Stimulated activated CD4-positive, alpha-beta T cell treated with anti-CD3 and anti-CD28 coated beads, Interleukin-4, amount 100 ng/mL, for 48 hours (primary cell): Measurements from ENCODE around the gene MACC1.

ENCODE experiments used
- DNase-seq, 2 donors: peaks; one replicate each; pipeline ENCODE4 v3.0.0-alpha.2; 2020; ENCODE audit warnings: low read depth in 2 of 2

The MACC1 gene

DNA sequence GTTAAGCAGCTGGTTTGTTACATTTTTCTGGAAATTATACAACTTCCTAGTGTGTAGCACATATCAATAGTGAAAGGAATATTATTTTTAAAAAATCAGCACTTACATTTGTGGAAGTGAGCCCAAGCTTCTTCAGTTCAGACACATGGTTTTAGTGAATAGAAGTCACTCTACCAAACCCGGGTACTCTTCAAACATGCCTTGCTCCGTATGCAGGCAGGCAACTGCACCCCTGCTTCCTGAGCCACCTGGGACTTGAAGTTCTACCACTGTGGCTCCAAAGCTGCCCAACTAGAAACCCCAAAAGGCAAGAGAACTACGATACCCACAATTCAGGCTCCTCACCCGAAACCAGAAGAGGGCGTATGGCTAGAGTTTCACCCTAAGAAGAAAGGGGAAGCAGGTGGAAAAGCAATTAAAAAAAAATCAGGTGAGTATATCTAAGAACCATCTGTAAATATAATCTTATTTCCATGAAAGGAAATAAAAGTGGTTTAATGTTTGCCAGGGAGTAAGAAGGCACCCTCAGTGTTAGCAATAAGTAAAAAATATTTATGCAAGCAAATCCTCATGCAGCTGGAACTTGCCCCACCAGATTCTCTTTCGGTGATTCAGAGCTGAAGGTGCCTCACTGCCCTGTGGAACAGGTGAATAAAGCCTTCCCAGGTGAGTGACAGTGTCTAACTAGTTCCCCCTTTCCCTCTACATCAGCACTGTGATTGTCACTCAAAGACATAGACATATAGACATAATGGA lies at the start of gene MACC1:
Gene MACC1 (minus strand): TSS at position 192 of the 756 bp plus-strand sequence. CDS start 55,522 bp downstream, outside the sequence.
- DNase-seq, result no peak

DNA sequence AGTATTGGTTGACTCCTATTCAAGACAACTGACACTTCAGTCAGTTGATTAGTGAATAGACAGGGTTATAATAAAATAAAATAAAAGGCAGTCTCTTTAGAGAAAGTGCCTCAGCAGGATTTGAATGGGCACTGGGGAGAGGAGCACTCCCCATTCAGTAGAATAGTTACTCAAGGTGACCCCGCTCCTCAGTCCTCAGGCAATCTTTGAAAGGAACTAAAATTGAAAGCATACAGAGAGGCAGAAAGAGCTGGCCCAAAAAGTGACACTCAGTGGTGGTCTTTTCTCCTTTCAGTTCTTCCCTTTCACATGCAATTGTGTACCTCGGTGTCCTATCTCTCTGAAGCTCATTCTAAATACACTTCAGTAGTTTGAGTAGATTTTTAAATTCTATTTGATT lies 47.4 kb upstream of the MACC1 start:
- DNase-seq, result no peak

- DNase-seq, result no peak
Measured at GRCh38 chr7:20260223-20260622, 43.0 kb upstream of the MACC1 start.

GRCh38 chr7:20257212-20257611 lies 40.0 kb upstream of the MACC1 start:
- no peak for DNase-seq

DNA sequence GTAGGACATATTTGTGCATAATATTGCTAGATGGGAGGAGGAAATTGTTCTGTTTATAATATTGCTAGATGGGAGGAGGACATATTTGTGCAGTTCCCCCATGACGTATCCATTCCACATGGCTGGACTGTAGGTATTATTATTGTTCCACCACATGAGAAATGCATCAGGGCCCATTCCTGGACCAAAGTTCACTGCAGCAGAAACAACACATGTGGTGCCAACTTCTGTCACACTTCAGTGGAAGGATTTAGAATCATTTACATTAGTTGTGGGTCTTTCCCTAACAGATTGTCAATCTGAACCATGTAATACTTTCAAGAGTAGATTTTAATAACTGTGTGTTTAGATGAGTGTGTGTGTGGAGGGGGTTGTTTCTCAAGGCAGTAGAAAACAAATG lies 32.7 kb upstream of the MACC1 start:
- no peak for DNase-seq

GRCh38 chr7:20249376-20249775 lies 32.2 kb upstream of the MACC1 start:
- no peak for DNase-seq

GRCh38 chr7:20246236-20246635 lies 29.1 kb upstream of the MACC1 start:
- DNase-seq, result no peak

GRCh38 chr7:20244334-20245120 lies 27.3 kb upstream of the MACC1 start:
- no peak for DNase-seq

DNA sequence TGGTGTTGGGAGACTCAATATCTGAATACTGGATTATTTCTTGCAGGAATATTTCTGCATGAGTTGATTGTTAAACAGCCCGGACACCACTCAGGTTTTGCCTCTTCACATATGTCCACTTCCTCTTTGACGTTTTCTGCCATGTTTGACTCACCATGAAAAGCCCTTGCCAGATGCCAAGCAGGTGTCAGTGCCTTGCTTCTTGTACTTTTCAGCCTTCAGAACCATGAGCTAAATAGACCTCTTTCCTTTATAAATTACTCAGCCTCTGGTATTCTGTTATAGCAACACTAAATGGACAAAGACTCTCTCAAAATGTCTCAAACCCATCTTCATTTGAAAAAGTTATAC lies 24.7 kb upstream of the MACC1 start:
- DNase-seq, result no peak

- no peak for DNase-seq
Measured at GRCh38 chr7:20241194-20241910, 24.2 kb upstream of the MACC1 start.

DNA sequence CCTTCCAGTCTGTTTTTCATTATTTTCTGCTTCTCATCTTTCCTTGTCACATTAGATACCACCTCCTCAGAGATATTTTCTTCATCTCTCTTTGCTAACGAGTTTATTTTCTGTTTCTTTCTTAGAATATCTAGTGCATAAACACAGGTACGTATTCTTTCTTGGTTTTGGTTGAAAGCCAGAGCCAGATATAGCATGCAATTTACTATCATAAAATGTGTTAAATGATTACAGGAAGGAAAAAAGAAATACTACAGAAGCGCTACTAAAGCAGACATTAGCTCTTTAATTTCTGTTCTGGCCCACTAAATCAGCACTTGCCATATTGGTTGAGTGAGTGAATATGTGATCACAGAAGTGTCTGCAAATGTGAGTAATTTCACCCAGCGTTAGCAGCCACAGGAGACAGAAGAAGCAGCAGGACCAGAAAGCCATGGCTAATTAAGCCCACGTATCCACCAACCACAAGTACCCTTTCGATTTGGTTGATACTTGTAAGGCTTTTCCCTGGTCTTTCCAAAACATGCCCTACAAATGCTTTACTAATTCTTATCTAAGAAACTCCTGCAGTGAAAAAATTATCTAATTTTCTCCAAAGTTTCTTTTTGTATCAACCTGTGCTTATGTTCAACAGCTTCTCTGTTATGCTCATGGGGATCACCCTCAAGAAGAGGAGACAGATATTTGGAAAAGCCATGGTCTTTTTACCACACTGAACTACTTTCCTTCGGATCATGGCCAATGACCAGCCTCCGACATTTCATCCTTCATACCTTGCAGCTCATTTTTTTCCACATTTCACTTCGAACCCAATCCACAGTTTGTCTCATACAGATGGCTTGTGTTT lies 23.1 kb upstream of the MACC1 start:
- DNase-seq, result no peak

- DNase-seq, result no peak
Measured at GRCh38 chr7:20238754-20239324, 21.7 kb upstream of the MACC1 start.

DNA sequence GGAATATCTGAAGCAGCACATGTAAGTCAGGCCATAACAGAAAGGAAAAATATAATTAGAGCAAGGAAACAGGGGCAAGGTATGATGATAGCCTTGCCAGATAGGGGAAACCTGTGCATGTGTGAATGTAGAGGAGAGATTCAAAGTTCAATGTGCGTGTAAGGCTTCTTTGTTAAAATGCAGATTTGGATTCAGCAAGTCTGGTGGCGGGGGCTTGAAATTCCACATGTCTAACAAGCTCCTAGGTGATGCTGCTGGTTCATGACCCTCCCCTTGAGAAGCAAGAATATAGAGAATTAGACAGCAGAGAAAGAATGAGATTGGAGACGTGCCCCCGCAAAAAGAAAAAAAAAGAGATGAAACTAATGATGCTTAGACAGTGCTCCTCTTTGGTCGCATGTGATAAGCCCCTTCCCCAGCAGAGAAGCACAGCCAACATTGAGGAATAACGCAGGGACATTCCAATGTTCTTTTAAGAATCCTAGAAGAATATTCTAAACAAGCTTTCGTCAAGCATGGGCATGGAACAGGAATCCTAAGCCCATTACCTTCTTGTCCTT lies 21.1 kb upstream of the MACC1 start:
- no peak for DNase-seq

- no peak for DNase-seq
Measured at GRCh38 chr7:20237464-20238193, 20.4 kb upstream of the MACC1 start.

DNA sequence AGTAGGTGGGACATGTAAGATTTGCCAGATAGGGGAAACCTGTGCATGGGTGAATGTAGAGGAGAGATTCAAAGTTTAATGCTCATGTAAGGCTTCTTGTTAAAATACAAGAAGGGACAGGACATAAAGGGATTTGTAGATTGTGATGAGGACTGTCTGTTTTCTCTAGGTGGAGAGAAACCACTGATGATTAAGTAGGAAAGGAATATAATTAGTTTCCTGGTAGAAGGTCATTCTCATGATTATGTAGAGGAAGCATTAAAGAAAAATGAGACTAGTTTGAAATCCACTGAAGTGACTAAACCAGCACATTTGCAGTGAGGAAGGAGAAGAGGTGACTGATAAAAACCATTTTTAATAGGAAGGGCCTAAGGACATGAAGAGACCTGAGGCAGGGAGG lies 19.6 kb upstream of the MACC1 start:
- no peak for DNase-seq

DNA sequence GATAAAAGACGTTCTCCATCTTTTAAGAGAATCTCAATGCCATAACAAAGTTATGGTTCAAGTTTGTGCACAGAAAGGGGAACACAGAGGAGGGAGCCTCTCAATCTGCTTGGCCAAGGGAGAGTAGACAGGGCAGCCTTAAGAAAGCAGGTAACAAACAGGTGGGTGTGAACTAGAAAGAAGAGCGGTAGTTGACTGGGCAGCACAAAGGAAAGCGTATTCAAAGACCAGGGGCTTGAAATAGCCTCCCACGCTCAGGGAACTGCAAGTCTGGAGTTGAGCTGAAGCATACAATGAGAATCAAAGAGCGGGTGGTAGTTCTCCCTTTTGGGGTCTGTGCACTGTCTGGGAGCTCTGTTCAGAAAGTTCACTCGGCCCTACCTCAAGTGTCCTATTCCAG lies 18.9 kb upstream of the MACC1 start:
- DNase-seq, result no peak

DNA sequence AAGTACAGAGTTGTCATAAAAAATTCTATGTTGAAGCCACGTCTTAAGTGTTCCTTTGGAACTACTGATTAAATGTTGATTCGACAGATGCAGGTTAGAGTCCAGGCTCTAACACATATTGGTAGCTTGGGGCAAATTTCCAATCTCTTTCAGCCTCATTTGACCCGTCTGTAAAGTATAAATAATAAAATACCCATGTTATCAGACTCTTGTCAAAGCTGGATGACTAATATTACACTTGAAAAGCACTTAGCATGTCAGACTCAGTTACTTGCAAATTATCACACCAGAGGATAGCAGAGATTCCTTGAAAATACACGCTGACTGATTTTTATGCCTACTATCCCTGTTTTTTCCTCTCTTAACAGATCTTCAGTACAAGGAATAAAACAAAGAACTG lies 18.1 kb upstream of the MACC1 start:
- no peak for DNase-seq

- DNase-seq, result no peak
Measured at GRCh38 chr7:20233362-20233761, 16.2 kb upstream of the MACC1 start.

DNA sequence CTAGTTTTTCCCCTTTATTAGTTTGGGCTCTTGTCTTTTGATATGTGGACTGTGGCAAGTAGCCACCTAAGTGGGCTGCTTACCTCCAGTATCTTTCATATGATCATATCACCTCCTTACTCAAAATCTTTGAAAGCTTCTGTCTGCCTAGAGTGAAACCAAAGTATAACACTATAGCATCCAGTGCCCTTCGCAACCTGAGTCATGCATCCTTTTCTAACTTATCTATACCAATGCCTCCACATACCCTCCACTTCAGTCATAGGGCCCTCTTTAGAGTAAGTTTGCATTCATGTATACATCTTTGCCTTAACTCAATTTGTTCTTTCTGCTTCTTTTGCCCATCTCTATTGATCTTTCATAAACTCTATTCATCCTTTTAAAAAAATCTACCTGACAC lies 15.7 kb upstream of the MACC1 start:
- no peak for DNase-seq
